Subcutaneous adipose tissue (tissue), 4 donors: ENCODE results near the gene DUSP12. TPM values are rescaled to one million over a fixed set of nuclear protein-coding genes. Genes with fewer than 3 reads are reported as not detected.

Experiments used
- CTCF ChIP-seq: fragments of 450-650 bp; IDR thresholded peaks from one replicate; pipeline ENCODE4 v1.5.1; 2016; ENCODE audit warnings: low read depth, mild to moderate bottlenecking, control low read depth, antibody characterized with exemption, moderate library complexity
- total RNA-seq, 4 donors: library from RNA; depleted of rRNA; stranded (reverse); fragments of >200 nt; gene quantifications; one replicate each; pipeline ENCODE4 v1.1.0, GENCODE V29; 2016

DUSP12 gene
- total RNA-seq, 4 donors from 2014 or later: 19.4 to 36.0 (median 27.1) TPM

DNA sequence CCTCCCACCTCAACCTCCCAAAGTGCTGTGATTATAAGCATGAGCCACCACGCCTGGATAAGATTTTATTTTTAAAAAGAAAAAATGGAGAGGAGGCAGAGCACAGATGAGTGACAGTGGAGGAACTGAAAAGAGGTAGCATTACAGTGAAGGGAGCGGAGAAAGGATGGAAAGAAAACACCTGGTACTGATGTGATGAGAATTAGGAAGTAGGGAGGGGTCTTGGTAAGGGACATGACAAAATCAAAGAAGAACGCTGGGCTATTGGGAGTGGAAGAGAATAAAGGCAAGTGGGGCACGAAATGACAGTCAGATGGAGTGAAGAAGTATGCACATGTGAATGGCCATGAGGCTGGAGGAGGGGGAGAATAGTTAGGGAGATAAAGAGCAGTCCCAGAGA lies 40.2 kb upstream of the DUSP12 start:
- TF ChIP-seq CTCF: no peak

GRCh38 chr1:161710560-161710959 lies 39.0 kb upstream of the DUSP12 start:
- no peak for TF ChIP-seq CTCF

- no peak for TF ChIP-seq CTCF
Observed at GRCh38 chr1:161718559-161719324, 30.8 kb upstream of the DUSP12 start.

DNA sequence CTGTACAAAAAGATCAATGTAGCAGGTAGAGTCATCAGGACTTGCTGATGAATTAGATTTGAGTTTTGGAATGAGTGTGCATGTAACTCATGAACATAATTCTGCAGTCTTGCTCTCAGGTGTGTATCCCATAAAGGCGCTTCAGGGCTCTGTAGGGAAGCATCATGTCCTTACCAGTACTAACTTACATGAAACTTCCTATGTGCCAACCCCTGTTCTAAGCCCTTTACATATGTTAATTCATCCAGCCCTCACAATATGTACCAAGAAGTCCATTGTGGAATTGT lies 30.3 kb upstream of the DUSP12 start:
- TF ChIP-seq CTCF: no peak

DNA sequence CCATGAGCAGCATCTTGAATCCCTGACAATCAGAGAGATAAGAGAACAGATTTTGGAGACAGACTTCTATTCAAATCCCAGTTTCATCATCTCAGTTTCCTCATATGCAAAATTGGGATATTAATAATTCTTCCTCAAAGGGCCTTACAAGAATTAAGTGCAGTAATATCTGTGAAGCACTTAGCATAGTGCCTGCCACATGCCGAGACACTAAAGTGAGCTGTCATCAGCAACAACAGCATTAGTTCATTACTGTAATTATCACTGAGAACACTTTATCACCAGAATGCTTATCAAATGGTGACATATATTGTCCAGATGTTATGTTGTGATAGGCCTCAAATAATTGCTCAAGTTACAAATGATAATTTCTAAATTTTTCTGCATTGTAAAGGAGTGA lies 29.2 kb upstream of the DUSP12 start:
- no peak for TF ChIP-seq CTCF

- no peak for TF ChIP-seq CTCF
Observed at GRCh38 chr1:161720956-161721737, 28.4 kb upstream of the DUSP12 start, which contains the start of gene FCRLB. FCRLB (plus strand) TSS chr1:161721544; CDS start chr1:161722673, 1,129 bp downstream.

DNA sequence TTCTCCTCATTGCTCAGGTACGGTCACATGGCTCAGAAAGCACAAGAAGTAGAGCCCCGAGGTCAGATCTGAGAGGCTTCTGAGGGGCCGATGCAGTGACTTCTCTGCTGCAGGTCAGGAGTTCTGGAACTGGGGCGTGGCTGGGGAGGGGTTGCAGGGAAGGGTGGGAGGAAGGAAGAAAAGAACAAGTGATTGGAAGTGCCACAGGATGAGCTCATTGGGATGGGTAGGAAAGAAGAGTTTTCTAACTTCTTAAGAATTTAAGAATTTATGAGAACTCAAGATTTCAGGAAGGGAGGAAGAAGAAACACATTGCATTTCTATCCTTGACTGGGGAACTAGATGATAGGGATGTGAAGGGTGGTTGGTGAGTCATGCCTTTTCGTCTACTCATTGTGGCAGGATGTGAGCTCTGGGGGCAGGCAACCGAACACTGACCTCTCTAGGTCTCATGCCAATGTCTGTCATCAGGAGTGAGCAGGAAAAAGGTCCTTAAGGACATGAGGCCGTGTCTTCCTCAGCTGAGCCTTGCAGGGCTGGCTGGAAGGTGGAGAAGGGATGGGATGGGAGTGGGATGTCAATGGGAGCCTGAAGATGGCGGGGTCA lies 27.7 kb upstream of the DUSP12 start:
- no peak for TF ChIP-seq CTCF
